Activated naive CD4-positive, alpha-beta T cell treated with anti-CD3 and anti-CD28 coated beads, Interleukin-2, amount 50 U/mL, for 16 hours (primary cell): ENCODE measurements around the gene CHST8.

ENCODE experiments used
- DNase-seq: peaks from one replicate; pipeline ENCODE4 v3.0.0-alpha.2; 2020

Gene CHST8

GRCh38 chr19:33720691-33721682, 99.2 kb downstream of the CHST8 start:
- DNase-seq = no peak

DNA sequence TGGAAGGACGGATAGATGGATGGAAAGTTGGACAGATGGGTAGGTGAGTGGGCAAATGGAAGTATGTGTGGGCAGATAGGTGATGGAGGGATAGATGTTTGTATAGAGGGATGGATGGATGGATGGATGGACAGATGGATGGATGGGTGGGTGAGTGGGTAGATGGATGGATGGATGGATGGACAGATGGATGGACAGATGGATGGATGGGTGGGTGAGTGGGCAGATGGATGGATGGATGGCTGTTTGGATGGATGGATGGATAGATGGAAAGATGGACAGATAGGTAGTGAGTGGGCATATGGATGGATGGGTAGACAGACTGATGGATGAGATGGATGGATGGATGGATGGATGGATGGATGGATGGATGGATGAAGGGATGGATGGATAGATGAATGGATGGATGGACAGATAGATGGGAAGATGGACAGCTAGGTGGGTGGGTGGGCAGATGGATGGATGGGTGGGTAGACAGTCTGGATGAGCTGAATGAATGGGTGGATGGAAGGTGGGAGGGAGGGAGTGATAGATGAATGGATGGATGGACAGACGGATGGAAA, 100.1 kb downstream of the CHST8 start:
- DNase-seq = no peak

DNA sequence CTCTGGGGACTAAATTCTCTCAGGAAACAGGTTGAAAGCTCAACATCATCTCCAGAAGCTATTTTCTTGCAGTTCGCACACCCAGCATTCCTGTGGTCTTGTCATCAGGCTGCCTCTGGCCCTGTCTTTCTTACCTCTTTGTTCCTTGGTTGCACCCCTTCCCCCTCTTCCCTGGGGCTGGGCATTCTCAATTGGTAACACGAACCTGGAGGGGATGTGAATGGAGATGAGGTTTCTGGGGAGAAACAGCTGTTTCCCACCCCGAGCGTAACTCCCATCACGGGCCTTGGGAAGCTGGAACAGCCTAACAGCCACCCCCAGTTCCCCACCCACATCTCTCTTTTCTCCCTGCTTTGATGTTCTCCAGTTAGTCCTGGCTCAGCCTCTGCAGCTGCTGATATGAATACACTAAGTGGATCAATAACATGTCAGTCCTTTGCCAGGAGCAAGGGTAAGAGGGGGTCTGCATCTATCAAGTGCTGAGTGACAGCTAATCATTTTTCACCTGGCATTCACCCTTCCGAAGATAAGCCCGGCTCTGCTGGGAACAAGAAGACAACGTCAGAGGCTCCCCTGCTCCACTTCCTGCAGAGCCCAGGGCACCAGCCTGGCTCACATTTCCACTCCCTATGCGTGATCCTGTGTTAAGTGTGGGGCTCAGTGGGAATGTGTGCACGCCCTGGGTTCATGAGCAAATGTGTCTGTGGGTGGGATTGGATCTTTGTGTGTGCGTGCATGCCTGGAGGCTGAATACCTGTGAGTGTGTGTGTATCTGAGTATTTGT, 100.9 kb downstream of the CHST8 start:
- no peak for DNase-seq

DNA sequence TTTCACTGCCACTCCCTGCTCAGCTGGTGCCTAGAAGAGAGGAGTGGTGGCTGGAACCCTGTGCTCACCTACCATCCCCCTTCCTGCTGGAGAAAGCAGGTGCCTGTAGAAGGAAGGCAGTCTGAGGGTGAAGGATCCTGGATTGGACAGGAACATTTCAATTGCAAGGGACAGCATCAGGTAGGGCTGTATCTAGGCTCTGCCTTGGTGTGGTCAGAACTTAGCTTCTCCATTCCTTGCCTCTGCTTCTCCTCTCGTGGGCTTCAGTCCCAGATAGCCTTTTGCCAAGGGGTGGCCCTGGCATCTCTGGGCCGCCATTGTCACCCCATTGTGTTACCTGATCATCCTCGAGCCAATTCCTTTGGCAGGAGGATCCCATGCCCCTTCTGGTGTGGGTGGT, 101.8 kb downstream of the CHST8 start:
- no peak for DNase-seq

DNA sequence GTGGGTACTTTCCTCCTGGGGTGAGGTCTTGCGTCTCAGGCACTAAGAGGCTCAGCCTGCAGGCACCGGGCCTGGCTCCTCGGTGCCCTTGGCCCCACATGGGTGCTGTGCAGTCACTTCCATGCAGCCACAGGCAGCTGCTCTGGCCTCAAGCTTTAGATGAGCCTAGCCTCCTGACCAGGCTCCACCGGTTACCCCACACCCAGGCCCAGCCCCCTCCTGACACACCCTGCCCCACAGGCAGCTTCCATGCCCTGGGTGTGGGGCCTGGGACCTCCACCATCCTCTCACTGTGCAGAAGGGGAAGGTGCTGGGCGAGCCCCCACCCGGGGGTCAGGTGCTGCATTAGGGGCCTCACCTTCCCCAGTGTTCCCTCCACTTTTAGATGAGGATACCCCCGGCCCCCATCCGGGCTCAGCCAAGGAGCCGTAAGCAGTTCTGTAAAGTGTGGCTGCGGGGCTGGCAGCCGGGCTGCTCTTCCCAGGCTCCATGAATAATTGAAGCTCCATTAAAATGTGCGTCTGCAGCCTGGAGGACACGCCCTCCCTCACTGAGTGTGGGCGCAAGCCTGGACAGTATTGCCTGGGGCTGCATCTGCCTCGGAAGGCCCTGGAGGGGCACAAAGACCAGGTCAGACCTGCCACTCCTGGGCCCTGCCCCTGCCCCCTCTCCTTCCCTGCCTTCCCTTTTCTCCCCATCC, 102.4 kb downstream of the CHST8 start:
- DNase-seq = no peak

DNA sequence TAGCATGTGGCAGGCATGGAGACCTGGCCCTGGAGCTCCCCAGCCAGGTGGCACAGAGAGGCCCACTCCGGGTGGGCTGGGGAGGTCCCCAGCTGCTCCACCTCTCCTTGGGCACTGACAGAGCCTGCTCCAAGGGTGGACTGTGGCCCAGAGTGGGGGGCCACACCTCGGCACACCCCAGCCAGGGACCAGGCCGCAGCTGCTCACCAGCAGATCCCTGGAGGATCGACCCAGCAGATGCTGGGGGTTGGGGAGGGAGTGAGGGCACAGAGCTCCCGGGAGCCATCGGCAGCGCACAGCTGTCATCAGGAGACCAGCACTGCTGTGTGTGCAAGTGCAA, 102.9 kb downstream of the CHST8 start:
- no peak for DNase-seq

DNA sequence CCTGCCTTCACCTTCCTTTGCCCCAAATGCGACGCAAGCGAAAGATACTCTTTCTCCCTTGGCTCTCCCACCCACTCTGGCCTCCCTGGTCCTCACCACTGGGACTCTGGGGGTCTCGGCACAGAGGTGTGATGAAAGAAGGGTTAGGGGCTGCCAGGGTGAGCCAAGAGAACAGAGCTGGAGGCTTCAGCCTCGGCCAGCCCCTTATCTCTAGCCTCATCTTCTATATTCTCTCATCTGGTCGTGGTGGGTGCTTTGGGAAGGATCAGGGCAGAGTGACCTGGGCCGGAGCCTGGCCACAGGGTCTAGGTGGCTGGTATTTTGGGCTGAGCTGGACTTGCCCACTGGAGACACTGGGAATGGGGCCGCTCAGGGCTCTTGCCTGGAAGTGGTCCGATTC, 103.8 kb downstream of the CHST8 start:
- no peak for DNase-seq

DNA sequence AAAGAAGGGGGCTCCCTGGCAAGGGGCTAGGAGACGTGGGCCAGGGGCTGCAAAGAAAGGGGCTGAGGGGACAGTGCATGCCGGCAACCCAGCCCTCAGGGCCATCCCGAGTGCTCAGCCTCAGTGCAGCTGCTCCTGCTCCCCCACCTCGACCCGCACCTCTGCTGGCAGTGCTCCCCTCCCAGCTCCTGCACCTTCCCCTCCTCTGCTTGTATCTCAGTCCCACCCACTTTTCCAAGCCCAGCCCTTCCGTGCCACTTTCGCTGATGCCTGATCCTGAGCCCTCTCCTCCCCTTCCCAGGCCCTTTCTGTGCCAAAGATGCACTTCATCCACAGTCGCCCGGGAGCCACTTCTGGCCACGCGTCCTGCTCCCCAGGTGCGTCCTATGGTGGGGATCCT, 105.0 kb downstream of the CHST8 start:
- no peak for DNase-seq

DNA sequence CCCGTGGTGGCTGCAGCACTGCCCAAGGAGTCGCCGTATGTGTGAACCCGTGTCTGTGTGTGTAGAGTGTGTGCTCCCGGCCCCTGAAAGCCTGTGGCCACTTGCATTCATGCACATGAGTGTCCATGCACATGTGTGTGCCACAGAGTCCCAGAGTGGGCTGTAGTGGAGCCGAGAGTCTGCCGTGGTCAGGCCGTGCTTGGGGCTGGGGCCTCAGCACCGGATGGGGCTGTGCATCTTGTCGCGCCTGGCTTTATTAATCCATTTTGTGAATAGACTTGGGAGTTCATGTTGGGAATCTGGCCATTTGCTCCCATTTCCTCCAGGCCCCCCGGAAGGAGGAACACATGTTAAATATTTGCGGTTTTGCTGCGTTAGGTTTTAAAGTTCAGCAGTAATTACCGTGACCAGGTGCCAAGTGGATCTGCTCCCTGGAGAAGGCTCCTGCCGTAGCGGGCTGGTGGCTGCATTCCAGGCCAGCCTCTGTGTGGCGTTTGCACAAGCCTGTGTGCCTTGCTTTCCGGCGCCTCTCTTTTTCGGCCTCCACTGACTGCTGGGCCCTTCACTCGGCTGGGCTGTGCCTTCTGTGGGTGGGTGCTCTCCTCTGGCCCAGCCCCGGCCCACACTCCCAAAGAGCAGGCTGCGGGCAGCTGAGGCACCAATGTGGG, 105.7 kb downstream of the CHST8 start:
- no peak for DNase-seq

DNA sequence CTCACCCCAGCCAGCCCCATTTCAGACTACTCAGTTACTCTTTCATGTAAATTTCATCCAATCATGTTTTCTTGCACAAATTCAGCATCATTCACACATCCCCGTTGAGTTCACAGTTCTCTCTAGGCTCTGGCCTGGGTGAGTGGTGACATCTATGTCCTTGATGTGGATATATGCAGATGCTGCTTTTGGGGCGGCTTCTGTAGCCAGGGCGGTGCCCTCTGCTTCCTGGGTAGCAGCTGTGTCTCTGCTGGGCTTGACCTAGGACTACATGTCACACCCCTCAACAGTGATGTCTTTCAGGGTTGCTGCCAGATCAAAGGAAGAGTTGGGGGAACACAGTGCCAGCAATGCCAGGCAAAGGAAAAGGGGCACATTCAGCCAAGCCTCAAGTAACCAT, 106.4 kb downstream of the CHST8 start:
- DNase-seq = no peak

GRCh38 chr19:33730858-33731607, 109.3 kb downstream of the CHST8 start:
- DNase-seq = no peak

GRCh38 chr19:33731881-33732280, 110.1 kb downstream of the CHST8 start:
- DNase-seq = no peak

DNA sequence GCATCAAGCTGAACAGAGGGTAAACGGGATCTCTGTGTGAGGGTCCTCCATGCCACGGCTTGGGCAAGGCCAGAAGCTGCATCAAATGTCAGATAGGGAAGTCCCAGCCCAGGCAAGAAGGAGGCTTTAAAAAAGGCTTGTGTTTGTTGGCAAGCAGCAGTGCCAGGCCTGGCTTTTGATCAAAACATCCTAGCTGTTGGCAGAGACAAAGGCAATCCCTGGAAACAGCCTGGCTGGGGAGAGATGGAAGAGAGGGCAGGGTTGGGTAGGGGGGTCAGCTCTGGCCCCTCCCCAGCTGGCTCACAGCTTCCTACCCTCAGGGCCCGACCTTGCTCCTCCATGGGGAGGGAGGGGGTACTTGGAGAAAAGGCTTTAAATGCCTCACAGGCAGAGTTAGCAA, 113.2 kb downstream of the CHST8 start:
- no peak for DNase-seq

GRCh38 chr19:33736158-33736557, 114.4 kb downstream of the CHST8 start:
- DNase-seq = no peak

GRCh38 chr19:33736787-33737186, 115.0 kb downstream of the CHST8 start:
- no peak for DNase-seq

GRCh38 chr19:33737681-33738371, 116.1 kb downstream of the CHST8 start:
- DNase-seq = no peak

- no peak for DNase-seq
Measured at GRCh38 chr19:33740811-33741396, 119.2 kb downstream of the CHST8 start.

DNA sequence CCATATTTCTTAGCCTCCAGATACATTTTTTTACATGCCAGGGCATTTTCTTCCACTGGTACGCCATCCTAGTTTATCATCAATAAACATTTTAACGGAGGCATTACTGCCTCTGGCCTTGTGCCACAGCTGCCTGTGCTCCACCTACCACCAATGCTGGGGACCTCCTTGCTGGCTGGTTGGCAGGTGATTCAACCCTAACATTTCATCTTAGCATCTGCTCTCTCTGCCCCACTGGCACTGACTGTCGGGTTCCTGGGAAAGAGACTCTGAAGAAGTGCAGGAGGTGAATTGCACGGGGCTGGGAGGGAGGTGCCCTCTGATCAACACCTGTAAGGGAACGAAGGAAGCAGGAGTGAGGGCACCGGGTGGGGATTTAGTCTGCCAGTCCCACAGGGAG, 123.5 kb downstream of the CHST8 start:
- DNase-seq = no peak

GRCh38 chr19:33746159-33746558, 124.4 kb downstream of the CHST8 start:
- DNase-seq = no peak

GRCh38 chr19:33747273-33747672, 125.5 kb downstream of the CHST8 start:
- DNase-seq = no peak

DNA sequence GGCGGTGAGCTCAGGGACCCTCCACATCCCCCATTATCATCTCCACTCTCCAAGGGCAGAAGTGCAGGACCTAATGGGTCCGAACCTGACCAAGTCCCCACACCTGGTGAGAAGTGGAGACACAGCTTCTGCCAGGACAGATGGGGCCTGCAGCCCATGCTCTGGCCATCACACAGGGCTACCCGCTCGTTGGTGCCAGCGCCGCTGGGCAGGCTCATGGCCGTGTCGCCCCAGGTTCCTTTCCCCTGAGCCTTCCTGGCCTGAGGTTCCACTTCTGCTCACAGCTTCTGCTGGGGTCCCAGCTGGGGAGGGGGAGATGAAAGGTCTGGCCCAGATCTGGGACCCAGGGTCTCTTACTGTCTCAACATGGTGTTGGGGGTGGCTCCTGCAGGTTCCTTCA, 126.5 kb downstream of the CHST8 start:
- DNase-seq = no peak
